CD4-positive, alpha-beta T cell treated with Interleukin-2 at 100 ng/mL for 4 hours (primary cell): ENCODE data around the gene PHB1.

ENCODE experiments used
- DNase-seq: peaks from one replicate; pipeline ENCODE4 v3.0.0-alpha.2; 2020; ENCODE audit warnings: low spot score

PHB1 gene

DNA sequence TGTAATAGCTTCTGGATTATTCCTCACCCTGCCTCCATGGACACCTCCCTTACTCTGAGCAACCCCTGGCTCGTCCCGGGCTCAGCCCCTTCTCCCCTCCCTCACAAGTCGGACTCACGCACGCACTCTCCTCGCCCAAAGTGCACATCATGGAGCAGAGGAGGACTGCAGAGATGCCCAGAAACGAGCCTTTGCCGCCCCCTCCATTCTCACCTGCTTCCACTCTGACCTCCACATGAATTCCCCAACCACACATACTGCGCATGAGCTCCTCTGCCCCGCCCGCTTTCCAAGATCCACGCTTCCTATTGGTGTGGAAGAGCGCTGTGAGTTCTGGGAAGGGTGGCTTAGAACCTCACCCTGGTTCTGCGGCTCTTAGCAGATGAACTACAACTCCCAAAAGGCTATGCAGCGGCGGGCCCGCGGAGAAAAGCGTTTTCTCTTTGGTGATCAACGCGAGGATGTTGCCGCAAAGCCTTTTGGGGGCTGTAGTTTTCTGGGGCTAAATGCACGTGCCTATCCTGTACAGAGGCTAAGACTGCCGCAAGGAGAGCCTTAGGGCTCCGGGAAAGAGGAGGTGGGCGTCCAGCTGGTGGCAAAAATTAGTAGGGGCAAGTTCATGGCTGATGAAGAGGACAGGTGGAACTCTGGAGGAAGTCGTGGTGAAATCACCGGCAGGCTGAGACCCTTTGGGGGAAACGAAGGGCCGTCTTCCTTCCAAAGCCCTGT is at the start of gene PHB1:
Gene PHB1, minus strand, starts transcription at position 261 of the 729 bp plus-strand sequence. CDS start 1,618 bp downstream, outside the sequence.
- peak; percentile 97 for DNase-seq

DNA sequence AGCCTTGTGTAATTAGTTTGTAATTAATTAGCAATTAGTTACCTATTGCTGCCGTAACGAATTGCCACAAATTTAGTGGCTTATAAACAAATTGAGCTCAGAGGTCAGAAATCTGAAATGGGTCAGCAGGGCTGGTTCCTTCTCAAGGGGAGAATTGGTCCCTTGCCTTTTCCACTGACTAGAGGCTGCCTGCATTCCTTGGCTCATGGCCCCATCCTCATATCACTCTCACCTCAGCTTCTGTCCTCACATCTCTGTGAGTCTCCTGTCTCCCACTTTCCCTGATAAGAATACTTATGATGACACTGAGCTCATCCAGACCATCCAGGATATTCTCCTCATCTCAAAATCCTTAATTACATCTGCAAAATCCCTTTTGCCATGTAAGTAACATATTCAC is 49.4 kb upstream of the PHB1 start:
- no peak for DNase-seq

DNA sequence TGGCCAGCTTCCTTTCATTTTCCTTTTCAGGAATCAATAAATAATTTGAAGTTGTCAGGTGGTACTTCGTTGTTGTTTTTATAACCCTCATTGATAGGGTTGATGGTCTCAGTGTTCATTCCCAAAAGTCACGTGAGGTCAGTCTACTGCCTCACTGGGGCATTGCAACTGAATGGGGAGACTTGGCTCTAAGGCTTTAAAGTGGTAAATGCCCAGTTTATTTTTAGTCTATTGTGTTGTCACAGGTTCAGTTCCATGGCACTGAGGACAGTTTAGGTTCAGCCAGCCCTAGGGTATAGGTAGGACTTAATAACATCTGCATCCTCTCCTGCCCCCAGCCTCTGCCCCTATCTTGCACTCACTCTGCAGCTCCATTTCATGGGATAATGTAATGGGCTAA is 46.9 kb upstream of the PHB1 start:
- no peak for DNase-seq

DNA sequence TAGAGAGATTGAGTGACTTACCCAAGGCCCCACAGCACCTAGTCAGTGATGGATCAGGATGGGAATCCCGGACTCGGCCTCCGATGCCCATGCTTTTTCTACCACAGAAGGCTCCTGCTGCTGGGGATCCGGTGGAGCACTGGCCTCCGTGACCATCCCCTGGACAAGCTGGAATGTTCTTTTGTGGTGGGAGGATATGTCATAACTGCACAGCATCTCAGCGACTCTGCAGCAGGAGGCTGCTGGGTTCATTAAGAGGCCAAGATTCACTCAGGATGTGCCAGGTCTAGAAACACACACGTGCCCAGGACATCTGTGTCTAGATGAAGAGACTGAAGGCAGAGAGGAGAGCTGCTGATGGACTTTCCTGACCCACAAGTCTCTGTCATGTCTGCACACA is 45.7 kb upstream of the PHB1 start:
- DNase-seq: no peak

DNA sequence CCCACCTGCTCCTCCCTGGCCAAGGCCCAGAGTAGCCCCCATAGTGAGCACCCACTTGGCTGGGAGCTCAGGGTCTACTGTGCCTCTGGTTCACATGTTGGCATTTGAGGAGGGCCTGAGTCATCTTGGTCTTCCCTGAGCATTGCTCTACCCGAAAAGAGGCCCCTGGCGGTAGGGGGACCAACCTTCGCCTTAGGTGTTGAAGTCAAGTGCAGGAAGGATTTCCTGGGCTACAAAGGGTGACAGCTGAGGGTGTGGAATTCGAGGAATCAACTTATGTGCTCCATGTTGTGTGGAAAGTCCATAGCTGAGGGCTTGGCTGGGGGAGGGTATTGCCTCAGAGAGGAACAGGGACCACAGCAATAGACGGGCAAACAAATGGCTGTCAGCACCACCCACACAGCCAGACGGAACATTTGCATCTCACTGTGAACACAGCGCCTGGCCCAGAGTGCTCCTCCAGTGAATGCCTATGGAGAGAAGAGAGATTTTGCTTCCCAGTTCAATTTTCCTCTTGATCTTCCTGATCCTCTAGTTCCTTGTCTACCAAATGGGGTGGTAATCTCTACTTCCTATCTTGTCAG is 44.8 kb upstream of the PHB1 start:
- DNase-seq: no peak

DNA sequence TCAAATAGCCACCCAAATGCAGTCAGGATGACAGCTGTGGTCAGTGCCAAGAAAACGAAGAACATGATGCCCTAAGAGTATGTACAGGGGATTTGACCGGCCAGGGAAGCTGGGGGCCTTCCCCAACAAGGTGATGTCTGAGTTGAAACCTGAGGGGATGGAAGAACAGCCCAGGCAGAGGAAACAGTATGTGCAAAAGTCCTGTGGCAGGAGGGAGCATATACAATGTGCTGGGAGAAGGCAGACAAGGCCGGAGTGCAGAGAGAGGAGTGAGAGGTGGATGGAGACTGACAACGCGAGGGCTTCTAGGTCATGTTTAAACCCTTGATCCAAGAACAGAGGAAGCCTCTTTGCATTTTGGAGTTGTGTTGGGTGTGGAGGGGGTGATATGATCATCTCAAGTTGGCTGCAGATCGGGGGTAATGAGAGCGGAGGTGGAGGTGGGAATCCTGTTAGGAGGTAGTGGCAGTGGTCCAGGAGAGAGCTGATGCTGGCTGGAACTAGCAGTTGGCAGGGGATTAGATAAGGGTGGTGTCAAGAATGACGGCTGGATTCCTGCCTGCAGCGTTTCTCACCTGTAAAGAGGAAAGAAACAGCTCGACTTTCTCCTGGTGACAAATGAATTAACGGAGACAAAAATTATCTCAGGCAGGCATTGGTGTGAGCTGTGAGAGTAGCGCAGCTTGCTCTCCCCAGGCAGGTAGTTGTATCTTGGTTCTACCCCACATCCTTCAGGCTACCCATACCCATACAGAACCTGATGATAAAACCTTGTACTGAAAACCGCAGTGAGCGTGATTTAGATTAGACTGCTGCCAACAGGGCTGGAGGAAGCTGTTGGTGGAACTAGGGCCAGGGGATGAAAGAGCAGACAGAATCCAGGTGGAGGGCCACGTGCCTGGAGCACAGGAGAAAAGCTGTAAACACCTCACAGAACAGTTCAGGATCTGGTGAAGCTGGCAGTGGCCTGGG is 43.2 kb upstream of the PHB1 start:
- no peak for DNase-seq

DNA sequence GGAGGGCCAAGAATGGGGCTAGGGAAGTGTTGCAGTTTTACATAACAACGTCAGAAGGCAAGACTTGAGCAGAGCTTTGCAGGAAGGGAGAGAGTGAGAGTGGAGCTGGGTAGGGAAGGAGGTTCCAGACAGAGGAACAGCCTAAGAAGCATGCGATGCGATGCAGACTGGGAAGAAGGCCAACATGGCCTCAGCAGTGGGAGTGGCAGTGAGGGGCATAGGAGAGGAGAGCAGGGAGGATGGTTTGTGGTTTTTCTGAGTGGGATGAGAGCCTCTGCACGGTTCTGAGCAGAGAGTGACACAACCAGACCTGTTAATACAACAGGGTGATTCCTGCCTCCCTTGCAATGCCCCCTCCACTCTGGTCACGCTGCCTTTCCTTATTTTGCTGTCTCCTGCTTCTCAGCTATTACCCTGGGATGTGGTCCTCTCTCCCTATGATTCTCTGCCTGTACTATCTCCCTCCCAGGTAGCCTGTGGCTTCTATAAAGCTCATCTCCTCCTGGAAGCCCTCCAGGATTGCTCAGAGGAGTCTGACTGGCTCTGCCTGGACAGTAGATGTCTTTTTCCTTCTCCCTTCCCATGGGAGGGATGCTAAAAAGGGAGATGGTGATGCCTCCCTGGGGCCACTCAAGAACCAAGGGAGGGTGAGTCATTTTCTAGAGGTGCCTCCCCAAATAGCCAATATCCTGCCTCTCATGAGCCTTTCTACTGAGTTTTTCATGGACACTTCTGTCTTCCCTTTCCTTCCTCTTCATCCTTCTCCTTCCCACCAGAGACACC is 41.7 kb upstream of the PHB1 start:
- DNase-seq: no peak

DNA sequence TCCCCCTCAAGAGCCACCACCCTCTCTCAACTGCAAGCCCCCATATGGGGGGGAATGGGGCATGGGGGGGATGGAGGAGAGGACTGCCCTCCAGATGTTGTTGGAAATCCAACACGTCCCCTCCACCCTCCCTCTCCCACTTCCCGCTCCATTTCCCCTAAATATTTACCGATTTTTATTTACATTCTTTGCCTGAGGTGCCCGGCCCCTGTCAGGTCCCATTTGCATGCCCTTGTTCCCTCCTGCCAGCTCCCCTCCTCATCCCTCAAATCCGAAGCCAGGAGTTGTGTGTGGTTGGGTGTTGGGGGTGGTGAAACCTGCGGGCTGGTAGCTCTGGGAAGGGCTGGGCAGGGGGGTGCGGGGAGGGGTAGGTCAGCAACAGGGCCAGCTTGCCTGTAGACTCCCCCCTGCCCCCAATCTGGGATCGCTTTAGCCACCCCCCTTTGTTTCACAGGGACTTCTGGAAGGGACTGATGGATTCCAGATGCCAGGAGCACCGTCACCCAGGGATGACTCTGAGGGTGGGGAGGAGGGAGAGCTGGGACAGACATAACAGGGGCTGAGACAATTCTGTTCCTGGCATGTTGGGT is 40.7 kb upstream of the PHB1 start:
- DNase-seq: no peak

DNA sequence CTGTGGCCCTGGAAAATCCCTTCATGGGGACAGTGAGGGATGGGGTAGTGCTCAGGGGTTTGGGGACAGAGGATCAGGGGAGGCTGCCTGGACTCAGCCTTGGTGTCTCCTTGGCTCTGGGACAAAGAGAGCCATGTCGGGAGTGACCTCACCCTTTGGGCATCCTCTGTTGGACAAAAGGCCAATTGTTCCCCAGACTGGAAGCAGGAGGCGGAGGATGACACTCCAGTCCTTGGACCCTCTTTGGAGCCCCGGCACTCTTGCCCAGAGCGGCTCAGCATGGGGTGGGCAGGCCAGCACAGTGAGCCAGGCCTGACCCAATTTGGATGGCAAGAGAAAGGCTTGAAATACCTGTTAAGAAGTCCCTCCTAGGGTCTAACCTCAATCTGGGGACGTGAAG is 39.4 kb upstream of the PHB1 start:
- no peak for DNase-seq

DNA sequence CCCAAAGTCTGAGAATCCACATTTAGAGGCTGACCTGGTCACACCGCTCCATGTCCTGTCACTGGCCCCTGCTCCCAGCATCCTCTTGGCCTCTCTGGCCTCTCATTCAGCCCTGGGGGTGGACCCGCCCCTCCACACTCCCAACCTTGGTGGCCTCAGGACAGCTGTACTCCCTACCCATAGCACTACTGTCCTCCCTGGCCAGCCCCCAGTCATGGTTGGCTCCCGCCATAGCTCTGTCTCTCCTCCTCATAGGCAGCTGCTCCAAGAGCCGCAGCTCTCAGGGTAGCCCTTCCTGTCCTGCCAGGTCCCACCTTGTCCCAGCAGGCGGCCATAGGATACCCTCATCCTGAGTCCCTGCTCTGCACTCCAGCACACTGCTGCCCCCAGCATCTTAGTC is 38.0 kb upstream of the PHB1 start:
- no peak for DNase-seq

DNA sequence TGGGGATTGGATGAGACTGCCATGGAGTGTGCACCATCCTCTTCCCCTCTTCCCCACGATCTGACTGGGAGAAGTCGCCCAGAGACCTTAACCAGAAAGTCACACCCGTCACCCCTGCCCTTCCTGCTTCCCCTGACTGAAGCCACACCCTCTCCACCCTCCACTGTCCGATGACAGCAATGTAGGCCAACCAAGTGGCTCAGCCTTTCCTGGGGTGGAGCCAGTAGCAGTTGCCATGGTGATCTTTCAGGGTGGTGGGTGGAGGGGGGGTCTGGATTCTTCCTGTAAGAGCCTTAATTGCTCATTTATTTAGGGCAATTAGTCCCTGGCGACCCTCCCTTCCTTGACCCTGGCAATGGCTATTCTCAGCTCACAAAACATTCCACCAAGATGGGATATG is 37.5 kb upstream of the PHB1 start:
- no peak for DNase-seq

DNA sequence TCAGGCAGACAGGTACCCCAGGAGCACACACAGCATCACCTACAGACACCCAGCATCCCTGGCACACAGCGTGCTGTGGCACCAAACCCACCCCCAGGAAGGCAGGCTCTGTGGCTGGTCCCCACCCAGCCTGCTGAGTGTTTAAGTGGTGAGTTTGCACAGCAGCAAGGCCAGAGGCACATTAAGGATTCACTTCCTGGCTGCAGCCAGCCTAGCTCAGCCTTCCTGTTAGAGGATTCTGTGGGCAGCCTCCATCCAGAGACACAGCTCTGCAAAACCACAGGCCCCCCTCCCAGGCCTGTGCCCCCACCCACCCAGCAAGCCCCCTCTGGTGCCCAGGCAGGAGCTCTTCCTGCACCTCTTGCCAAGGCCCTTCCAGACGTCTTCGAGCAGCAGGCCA is 36.1 kb upstream of the PHB1 start:
- no peak for DNase-seq

DNA sequence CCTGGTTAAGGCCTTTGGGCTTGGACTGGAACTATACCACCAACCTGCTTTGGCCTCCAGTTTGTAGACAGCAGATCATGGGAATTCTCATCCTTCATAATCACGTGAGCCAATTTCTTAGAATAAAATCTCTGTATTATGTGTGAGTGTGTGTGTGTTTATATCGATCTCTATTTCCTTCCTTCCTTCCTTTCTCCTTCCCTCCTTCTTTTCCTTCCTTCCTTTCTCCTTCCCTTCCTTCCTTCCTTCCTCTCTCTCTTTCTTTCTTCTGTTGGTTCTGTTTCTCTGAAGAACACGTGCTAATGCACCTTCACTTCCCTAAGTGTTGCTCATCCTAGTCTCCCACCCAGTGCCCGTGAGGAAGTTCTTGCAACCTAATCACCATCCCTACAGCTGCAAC is 35.5 kb upstream of the PHB1 start:
- no peak for DNase-seq

DNA sequence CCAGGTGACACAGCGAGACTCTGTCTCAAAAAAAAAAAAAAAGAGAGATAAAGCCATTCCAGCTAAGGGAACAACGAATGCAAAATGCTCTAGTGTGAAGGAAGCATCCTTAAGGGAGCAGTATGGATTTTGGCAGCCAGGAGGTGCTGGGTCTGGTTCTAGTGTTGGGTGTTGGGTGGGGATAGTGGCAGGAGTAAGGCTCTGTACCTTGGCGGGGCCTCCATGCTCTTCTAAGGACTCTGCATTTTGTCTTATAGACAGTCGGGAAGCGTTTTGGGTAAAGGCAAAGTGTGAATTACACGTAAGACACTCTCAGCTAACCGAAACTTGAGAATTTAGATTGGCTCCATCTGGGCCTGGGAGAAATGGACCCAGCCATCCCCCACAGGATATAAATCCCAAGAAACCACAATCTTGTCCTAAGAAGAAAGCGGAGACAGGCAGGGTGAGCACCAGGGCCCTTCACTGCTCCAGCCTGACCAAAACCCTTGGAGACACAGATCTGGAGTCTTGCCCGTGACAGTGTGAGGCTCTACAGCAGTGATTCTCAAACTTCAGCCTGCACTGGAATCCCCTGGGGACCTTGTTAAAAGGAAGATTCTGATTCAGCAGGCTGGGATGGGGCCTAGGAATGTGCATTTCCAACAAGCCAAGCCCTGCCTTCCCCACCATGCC is 33.1 kb upstream of the PHB1 start:
- DNase-seq: no peak

DNA sequence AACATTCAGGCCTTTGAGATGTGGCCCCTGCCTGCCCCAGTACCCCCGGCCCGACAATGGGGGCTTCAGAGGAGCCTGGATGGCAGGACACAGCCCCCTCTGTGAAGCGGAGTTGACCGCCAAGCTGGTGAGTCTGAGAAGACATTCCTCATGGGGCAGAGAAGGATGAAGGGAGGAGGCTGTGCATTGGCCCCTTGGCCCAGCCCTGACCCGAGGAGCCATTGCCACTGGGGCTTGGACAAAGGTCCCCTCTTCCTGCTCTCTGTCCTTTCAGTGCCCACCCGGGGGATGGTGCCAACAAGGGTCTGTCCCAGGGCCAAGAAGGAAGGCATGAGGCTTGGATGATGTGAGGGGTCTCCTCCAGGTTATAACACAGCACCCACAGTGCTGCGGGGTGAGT is 30.9 kb upstream of the PHB1 start:
- DNase-seq: no peak

DNA sequence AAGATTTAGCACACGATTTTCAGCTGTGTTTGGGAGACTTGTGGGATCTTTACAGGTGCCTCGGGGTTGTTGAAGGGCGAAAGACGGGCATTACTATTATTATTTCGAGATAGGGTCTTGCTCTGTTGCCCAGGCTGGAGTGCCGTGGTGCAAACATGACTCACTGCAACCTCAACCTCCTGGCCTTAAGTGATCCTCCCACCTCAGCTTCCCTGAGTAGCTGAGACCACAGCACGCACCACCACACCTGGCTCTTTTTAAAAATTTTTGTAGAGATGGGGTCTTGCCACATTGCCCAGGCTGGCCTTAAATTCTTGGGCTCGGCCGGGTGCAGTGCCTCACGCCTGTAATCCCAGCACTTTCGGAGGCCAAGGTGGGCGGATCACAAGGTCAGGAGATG is 29.7 kb upstream of the PHB1 start:
- DNase-seq: no peak

DNA sequence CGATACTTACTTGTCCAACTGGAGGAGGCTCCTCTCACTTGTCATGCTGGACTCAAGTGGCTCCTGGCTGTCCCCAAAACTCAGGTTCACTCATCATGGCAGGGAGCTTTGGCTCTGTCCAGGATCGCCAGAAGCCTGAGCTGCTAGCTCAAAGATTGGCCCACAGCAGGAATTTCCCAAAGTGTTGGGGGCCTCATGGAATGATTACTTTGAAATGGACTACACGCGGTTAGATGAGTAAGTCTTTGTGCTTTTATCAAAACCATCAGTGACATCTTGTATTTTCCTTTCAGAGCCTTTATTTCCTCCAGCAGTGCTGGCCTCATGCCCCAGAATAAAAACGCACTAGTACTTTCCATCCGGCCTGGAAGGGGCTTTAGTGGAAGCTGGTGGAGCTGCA is 29.2 kb upstream of the PHB1 start:
- no peak for DNase-seq

DNA sequence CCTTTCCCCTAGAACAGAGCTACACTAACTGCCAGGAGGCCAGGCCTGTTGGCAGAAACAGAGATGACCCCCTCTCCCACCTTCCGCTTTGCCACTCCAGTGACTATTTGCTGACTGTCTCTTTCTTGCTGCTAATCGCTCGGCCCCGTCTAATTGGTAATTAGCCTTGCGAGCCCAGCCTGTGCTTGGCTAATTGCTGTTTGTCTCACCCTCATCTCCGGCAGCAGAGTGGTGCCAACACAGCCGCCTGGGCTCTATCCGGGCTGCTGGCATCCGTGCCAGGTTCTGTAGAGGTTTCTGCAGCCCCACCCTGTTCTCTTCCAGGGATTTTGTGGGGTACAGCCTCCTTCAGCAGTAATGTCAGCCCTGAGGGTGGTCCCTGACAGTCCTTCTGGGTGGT is 27.4 kb upstream of the PHB1 start:
- DNase-seq: no peak

DNA sequence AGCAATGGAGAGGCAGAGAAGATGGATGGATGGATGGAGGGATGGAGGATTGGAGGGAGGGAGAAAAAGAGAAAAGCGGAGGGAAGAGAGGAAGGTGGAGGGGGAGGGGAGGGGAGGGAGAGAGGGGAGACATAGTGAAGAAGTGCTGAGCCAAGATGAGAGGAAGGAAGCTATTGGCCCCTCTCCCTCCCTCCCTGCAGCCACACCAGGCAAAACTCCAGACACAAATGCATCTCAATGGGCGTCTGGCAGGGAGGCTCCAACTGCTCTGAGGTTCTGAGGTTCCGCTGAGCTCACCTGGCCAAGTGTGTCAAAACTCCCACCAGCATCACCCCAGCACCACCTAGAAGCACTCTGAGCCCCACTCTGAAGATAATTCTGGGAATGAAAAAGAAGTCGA is 26.9 kb upstream of the PHB1 start:
- no peak for DNase-seq

DNA sequence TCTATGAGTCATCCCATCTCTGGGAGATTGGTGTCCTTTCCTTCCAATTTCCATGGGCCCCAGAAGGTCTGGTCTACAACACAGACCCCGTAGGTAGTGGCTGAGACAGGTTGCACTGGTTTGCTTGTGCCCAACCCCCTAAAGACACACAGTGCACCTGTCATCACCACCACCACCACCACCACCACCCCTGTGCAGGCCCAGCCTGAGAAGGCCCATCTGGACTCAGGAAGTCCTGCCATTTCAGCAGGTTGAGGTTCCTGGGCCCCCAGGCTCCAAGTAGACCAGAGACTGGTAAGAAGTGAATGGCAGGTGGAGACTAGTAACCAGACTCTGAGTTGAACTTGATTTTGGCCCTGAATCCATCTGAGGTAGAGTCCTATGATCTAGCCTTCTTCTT is 25.9 kb upstream of the PHB1 start:
- no peak for DNase-seq
